ENCODE data around the gene EFNA5.

Gene EFNA5

DNA sequence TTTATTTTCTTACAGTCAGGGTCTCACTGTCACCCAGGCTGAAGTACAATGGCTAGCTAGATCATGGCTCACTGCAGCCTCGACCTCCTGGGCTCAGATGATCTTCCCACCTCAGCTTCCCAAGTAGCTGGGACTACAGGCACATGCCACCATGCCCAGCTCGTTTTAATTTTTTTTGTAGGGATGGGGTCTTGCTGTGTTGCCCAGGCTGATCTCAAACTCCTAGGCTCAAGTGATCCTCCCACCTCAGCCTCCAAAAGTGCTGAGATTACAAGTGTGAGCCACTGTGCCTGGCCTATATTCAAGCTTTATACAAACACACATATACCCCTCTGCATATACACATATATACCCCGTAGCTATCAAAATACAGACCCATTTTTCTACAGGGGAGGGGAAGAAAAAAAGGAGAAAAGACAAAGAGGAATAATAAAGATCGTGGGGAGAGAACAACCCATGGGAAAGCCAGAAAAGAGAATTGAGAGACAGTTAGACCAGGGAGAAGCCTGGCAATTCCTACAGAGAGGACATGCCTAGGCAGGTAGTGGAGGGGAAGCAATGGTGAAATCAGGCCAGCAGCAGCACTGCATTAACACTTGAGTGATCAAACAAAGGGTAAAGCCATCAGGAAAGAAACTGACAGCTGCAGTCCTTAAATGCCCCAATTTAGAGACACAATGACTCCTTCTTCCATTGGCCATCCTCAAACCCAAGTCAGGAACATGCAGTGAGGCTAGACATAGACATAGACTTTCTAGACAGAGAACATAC lies 102.7 kb downstream of the EFNA5 start:
- DNase-seq: no peak

DNA sequence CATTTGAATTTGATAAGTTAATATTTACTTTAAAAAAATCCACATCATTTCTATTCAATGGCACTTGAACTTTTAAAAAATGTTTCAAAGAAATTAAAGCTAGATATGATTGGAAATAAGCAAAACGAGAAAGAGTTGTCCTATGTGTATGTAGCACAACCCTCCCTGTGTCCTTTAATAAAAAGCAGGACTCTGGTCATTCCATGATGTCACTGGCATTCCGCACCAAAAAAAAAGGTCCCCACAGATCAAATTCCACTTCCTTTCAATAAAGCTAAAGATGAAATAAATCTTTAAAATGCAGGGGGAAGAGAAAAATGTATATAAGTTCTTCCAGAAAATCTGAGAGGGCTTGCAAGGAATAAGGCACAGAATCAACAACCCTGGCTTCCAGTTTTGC lies 103.8 kb downstream of the EFNA5 start:
- DNase-seq: no peak

DNA sequence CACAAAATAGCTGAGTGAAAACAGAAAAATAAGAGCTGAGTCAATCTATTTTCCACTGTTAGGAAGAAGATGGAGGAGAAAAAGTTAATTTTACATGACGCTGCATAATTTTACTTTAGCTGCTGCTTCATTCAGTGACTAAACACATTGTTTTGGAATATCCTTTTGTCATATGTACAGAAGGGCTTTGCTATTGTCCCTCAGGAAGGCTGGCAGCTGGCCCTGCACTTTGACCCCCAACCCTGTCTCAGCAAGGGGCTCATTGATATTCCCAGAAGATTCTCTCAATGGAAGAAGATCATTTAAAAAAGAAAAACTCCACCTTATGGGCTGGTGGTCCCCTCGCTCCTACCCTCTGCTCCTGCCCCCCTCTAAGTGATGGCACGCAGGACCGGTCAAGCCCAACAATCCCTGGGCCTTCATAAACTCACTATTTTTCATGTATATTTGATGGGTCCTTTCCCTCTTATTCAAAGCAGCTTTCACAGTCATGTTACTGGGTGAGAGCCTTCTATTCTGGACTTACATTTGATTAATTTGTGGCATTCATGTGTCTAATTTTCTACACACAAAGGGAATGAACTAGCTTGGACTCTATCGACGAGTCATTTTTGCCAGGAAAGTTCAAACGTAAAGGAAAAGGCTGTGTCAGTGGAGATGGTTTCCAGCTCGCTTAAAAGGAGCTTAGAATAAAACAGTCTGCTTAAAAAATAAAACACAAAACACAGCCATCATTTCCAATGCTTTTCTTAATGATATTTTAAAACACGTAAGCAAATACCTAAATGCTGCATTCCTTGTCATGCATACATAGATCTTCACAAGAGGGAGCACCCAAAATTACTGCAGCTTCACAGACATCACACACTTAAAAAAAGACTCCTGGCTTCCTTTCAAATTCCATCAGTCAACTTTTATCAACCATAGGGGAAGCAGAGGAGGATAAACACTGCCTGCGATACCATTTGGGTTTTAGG lies 104.7 kb downstream of the EFNA5 start:
- DNase-seq: no peak

DNA sequence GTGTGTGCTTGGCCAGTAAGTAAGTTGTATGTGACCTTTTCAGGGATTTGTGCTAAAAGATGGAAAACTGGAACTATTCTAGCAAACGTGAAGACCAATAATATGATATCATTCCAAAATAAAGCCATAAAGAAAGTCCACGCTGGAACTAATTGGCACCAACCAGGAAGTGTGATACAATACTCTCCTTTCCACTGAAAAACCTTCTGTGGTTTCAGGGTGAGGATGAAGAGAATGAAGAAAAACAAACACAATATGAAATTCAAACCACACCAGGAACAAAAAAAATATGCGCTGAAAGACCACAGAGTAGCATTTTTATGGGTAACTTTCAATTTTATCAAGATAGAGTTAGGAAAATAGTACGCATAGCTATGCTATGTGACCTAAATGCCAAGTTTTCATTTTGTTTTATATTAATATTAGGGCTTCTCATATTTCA lies 105.8 kb downstream of the EFNA5 start:
- no peak for DNase-seq

DNA sequence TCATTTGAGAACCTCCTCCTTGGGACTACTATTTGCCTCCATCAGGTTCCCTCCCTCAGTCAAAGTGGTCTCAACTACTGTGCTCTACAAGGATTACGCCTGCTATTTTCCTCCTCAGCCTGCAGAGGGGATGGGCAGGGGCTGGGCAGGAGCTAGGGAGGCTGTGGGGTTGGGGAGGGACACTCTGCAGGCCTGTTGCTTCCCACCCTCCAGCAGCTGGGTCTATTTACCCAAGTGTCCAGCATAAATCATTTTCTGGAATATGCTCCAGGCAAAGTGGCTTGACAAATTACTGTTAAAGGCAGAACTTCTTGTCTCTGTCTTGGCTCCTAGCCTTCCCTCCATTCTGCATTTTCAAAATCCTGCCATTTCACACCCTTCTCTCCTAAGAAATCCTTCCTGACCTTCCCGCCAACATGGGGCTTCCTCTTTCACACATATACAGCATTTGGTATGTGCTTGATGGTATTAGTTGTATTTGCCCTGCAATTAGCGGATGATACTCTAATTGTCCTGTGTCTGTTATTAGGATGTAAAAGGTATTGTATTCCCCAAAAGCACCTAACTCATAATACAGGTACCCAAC lies 106.7 kb downstream of the EFNA5 start:
- DNase-seq: no peak

DNA sequence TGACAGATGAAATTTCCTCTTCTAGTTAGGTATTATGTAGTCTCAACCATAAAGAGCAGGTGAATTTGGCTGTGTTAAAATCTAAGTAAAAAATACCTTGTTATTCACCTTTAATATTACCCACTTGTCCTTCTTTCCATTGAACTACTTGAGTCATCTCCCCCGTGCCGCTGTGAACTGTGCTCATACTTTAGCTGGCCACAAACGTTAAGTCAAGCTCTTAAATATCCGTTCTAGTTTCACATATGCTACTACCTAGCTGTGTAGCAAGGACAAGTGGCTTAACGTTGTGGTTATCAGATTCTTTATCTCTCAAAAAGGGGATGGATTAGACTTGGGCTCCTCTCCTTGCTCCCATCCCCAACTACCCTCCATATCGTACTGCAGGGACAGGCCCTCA lies 110.4 kb downstream of the EFNA5 start:
- no peak for DNase-seq

DNA sequence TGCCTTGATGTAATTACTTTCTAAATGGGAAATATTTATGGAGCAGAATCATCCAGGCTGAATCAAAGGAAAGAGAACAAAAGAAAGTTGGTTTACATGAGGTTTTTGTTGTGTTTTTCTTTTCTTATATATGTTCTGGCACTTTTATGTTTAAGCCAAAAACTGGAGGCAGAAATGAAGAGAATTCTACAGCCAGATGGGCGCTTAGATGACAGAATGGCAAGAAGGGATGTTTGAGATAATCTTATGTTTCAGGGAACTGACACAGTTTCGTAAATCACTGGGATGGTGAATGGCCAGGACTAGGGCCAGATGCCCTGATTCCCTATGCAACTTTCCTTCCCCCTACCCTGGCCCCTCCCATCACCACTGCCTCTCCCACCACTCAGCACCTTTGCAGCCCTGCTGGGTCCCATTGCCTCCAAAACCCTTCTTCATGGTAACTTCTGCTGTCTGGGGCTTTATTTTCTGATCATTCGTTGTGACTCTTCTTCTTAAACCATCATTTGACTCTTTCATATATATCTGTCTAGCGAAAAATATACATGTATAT lies 111.8 kb downstream of the EFNA5 start:
- no peak for DNase-seq

DNA sequence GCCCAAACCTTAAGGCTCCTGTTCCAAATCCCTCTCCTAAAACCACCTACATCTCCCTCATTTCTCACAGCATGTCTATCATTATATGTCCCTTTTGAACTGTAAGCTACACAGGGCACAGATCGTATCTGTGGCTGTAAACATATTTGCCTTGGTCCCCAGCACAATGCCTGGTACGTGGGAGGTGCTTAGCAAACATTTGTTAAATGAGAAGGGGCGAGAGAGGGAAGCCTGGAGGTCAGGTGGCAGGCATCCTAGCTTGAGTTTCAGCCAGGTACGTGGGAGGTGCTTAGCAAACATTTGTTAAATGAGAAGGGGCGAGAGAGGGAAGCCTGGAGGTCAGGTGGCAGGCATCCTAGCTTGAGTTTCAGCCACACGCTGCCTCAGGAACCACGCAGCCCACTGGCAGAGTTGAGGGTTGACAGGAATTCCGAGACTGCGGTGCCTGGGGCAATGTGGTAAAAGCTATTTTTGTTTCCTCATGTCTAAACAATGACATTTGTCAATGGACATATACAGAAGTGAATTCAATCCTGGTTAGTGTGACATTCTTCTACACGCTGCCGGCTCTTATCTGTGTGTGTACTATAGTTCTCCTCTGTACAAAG lies 113.6 kb downstream of the EFNA5 start:
- DNase-seq: no peak

DNA sequence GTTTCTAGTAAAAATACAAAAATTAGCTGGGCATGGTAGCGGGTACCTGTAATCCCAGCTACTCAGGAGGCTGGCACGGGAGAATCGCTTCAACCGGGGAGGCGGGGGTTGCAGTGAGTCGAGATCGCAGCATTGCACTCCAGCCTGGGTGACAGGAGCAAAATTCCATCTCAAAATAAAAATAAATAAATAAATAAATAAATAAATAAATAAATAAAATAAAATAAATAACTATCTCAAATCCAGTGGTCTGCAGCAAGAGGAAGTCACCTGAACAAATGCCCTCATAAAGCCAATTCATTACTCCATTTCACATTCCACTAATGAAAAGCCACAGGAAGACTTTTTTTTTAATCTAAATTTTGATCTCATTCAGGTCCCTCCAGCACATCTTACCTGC lies 114.2 kb downstream of the EFNA5 start:
- no peak for DNase-seq

DNA sequence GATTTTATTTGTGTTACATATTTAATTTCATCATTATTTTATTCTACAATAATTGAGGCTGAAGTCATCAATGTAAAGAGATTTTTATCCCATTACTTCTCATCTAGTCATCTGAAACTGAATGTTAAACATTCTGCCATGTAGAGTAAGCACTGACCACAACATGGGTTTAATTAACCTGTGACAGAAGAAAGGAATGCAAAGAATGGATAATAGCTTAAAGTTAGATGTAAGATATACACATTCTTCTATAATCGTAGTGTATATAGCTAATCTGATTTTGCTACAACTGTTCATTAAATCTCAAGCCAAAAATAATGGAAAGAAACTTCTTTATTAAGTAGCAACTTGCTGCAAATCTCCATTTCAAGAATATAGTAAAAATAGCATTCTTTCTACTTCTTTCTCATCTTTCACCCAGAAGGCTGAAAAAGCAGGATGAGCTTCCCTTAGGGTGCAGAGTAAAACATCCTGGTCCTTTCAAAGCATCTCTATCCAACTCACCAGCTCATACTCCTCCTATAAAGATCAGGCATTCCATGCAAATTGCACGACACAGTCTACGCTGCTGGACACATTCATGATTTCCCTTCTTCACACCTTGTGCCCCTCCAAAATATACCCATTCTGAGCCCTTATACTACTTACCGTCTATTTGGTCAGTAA lies 115.2 kb downstream of the EFNA5 start:
- DNase-seq: no peak

DNA sequence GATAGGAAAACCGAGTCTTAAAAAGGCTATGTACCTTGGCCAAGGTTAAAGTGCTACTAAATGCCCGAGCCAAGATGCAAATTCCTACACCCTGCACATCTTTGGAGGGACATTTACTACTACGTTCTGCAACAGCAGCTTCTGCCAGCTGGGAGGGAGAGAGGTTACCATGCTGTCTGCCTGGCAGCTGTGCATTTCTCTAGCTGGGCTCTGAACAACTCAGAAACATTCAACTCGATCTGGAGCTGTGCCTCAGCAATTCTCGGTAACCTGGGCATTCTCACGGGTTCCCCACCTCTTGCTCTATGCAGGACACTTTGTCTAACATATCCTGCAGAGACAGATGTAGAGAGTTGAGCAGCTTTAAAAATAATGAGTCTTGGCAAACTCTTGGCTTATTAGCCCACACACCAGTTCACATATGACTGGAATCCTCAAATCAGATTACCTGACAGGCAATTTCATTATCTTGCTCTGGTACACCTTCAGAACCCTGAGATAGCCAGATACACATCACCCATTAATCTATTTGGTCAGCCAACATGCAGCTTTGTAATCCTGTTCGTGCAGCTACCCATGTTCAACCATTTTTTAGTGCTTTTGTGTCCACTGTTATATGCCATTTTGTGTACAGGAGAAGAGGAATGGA lies 115.8 kb downstream of the EFNA5 start:
- no peak for DNase-seq

DNA sequence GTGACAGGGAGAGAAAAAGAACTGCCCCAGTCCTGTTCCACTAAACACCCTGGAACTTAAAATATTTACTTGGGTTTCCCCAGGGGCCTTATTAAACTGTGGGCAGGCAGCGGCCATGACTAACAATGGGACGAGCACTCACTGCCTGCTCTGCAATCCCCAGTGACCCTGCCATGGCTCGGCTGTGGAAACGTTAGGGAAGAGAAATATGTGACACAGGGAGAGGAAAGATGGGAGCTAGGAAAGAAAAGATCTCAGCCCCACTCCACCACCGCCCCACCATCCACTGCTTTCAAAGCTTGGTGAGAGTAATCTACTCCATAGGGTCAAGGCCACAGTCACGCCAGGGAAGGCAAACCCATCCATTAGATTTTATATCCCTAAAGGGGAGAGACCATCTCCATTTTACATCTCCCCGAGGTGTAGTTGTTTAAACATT lies 117.6 kb downstream of the EFNA5 start:
- DNase-seq: no peak

DNA sequence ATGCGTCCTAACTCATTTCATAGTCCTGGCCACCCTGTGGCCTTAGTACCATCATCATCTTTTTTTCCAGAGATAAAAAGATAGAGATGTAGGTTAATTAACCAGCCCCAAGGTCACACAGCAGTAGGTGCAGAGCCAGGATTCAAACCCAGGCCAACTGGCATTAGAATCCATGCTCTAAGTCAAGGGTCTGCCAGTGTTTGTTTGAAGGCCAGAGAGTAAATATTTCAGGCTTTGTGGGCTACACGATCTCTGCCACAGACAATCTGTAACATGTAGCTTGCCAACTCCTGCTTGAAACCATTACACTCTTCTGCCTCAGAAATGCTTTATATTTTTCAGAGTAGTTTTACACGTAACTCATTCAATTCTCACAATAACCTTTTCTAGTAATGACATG lies 119.6 kb downstream of the EFNA5 start:
- no peak for DNase-seq

DNA sequence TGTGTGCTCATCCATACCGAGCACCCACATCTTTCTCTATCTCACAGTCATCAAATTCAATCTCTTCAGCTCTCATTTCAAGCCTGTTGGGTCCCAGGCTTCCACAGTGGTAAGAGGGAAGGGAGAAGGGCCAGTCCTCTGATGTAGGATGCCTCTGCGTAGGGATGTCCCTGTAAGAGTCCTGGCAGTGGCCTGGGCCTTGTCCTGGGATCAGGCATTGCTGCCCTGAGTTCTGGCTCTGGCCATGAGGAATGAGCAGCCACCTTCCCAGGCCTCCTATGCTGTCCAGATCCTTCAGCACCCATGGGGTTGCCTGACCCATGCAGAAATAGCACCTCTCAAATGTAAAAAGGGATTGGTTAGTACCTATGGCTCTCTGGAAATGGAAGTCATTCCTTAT lies 121.2 kb downstream of the EFNA5 start:
- DNase-seq: no peak

DNA sequence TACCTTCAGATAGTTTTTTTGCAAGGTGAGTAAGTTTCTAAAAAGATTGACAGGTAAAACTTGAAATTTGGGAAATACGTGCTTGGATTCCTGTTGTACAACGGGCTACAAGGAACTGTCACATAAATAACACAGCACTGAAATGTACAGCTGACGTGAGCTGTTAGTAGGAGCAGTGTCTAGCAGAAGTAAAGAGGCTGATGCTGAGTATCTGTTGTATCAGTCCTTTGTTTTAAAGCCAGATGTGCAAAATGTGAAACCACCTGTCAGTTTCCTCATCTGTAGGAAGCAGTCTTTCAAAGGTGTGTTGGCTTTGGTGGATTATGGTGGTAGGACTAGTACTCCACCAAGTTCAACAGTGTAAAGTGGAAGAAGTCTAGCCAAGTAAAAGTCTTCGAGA lies 122.3 kb downstream of the EFNA5 start:
- no peak for DNase-seq

DNA sequence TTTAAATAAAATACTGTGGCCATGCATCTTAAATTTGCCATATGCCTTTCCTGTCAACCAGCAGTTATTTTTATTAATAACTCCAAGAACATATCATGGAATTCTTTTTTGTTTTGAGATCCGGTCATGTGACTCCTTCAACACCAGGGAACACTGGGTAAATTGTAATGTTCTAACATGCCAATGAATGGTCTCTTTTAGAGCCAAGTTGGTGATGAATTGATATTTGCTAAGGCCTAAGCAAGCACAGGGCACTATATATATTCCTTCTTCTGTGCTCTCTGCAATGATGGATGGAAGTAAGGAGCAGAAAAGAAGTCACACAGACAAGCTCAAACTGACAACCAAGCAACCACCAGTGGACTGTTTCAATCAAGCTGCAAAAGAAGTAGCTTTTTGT lies 124.0 kb downstream of the EFNA5 start:
- no peak for DNase-seq

DNA sequence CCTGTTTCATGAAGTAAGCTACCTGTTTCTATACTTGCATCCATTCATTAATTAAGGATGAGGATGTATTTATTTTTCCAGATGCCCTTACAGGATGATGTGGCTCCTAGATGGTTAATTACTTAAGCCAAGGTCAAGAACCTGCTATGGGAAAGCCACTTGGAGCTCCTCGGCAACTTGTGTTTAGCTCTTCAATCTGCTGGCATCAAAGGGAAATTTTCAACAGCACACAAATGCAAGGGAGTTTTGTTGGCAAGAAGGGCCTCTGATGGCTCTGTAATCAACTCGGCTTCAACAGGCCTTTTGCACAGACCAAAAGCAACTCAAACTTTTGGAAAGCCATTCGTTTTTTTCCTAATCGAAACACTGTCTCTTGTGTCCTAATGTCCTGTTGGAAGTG lies 125.3 kb downstream of the EFNA5 start:
- DNase-seq: no peak

DNA sequence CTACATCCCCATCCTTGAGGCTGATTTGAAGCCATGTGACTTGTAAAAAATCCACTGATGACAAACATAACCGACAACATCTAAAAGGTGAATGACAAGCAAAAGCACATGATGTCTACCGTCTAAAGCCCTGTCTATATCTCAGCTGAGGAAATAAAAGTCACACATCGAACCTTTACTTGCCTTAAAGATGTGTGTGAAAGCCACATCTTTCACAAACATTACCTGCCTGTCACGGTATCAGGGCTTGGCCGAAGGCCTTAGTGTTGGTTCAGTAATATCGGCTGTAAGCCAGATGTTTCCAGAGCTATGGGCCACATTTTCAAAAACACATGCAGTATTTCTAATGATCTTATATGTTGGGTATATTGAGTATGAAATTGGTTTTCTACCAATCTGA lies 125.8 kb downstream of the EFNA5 start:
- no peak for DNase-seq

DNA sequence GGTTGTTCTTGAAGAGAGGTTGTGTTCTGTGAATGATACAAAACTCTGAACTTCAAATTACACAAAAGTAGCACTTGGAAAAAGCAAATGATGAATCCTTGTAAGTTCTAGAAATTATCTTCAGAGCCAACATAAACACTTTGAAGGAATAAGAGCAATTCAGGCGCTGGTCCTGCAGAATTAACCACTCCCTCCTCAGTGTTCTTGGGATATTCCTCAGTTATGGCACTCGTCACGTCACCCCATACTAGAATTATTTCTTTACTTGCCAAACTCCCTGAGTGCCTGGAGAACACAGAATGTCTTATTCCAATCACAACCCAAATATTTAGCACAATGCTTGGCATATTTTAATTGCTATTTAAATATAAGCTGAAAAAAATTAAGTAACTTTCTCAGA lies 126.3 kb downstream of the EFNA5 start:
- no peak for DNase-seq

DNA sequence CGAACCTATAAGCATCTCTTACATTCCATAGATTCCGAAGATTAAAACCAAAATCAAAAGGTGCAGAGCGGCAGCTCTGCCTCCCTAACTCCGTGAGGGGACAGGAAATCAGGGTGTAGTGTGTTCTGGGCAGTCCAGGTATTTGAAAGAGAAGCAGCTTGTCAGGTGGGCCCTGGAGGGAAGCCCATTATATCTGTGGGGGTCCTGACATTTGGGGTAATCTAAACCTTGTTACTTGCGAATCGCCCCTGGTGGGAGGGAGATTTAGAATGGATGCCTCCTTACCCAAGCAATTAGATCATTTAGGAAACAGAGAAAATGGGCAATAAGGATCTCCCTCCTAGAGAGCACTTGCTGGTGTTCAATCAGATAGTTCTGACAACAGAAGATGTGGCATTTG lies 126.9 kb downstream of the EFNA5 start:
- no peak for DNase-seq

DNA sequence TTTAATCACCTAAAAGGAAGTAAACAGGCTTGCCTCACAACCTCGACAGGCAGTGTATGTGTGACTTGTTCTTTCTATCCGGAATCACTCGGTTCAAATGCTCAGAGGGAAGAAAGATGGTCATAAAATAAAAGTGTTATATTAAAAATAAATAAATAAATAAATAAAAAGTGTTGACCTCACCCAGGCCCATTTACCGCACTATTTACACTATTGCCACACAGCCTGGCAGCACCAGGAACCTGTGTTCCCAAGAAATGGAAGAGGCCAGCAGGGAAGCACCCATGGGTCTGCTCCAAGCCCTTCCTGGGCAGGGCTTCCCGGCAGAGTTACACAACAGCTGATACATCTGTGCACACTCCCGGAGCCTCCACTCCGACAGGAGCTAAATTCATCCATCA lies 127.9 kb downstream of the EFNA5 start:
- DNase-seq: no peak

DNA sequence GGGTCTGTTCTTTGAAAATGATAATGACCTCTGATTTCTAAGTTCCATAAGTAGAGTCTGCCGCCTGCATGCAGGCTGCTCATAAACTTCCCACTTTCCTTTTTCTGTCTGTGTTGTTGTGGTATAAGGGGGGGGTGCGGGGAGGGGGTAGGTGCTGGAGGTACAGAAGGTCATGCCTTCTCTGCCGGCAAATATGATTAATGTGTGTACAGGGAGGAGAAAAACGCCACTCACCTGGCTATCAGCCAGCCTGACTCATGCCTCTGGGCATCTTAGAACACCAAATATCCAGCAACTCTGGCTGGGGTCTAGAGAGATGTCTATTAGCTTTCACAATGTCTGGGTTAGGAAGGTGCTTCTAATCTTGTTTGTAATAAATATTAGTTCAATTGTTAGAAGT lies 128.3 kb downstream of the EFNA5 start:
- no peak for DNase-seq

Data from activated CD8-positive, alpha-beta memory T cell treated with anti-CD3 and anti-CD28 coated beads, Interleukin-2, amount 50 U/mL, for 48 hours (primary cell).